Common myeloid progenitor, CD34-positive (primary cell): Measurements from ENCODE around the gene C4orf17.

Source experiments
- CTCF ChIA-PET: fragments of 350-600 bp; sonication (Branson Sonifier 250); formaldehyde crosslinking; loops from one replicate; lab custom pipeline; 2021; ENCODE audit warnings: antibody characterized with exemption; lab: Charles Lee
- POLR2A ChIA-PET: fragments of 350-600 bp; sonication (Branson Sonifier 250); formaldehyde crosslinking; loops from one replicate; lab custom pipeline; 2021; ENCODE audit warnings: antibody characterized with exemption; lab: Charles Lee
- DNase-seq, 3 donors: peaks; one replicate each; pipeline versions ENCODE4 v3.0.0 to v3.0.0-alpha.2; 2013
- H3K27ac ChIP-seq, 2 experiments: 1 replicate in 1 of 2; 2 replicates in 1 of 2; pipeline ENCODE4 v1.7.0; 2013; ENCODE audit warnings: inconsistent platforms in 2 of 2, low read length in 2 of 2, mild to moderate bottlenecking in 2 of 2, low read depth in 1 of 2, moderate library complexity in 1 of 2; ENCODE audit not compliant: severe bottlenecking in 2 of 2, insufficient read depth in 1 of 2, poor library complexity in 1 of 2
- H3K27me3 ChIP-seq, 5 experiments: replicated peaks in 2 of 5; 1 replicate in 3 of 5; 2 replicates in 2 of 5; pipeline versions ENCODE4 v1.6.1 to v1.7.0; 2013; ENCODE audit warnings: low read length in 4 of 5, mild to moderate bottlenecking in 2 of 5, moderate library complexity in 2 of 5, inconsistent platforms in 1 of 5; ENCODE audit not compliant: insufficient read depth in 5 of 5, control insufficient read depth in 4 of 5
- H3K36me3 ChIP-seq, 4 experiments: 1 replicate in 2 of 4; 2 replicates in 2 of 4; pipeline versions ENCODE4 v1.6.1 to v1.7.0; 2013; ENCODE audit warnings: low read length in 3 of 4, control low read depth in 1 of 4, mild to moderate bottlenecking in 1 of 4; ENCODE audit not compliant: control insufficient read depth in 4 of 4, insufficient read depth in 4 of 4
- H3K4me1 ChIP-seq, 4 experiments: 1 replicate in 3 of 4; 2 replicates in 1 of 4; pipeline versions ENCODE4 v1.6.1 to v1.7.1; 2013; ENCODE audit warnings: low read length in 3 of 4, mild to moderate bottlenecking in 3 of 4, control low read depth in 1 of 4, inconsistent platforms in 1 of 4, moderate library complexity in 1 of 4; ENCODE audit not compliant: control insufficient read depth in 4 of 4, insufficient read depth in 4 of 4; ENCODE audit errors: control extremely low read depth in 1 of 4
- H3K4me3 ChIP-seq, 7 experiments: 1 replicate in 4 of 7; 2 replicates in 3 of 7; pipeline versions ENCODE4 v1.5.1 to v1.7.0; 2013; ENCODE audit warnings: mild to moderate bottlenecking in 7 of 7, low read length in 6 of 7, moderate library complexity in 6 of 7, inconsistent platforms in 2 of 7, low read depth in 2 of 7, control low read depth in 1 of 7; ENCODE audit not compliant: insufficient read depth in 4 of 7, control insufficient read depth in 1 of 7; ENCODE audit errors: extremely low read depth in 1 of 7
- H3K9me3 ChIP-seq, 5 experiments: 1 replicate in 4 of 5; 2 replicates in 1 of 5; pipeline versions ENCODE4 v1.6.1 to v1.7.1; 2013; ENCODE audit warnings: low read length in 4 of 5, mild to moderate bottlenecking in 2 of 5, inconsistent platforms in 1 of 5, low read depth in 1 of 5, moderate library complexity in 1 of 5; ENCODE audit not compliant: control insufficient read depth in 4 of 5, insufficient read depth in 2 of 5; ENCODE audit errors: control extremely low read depth in 1 of 5
- whole genome bisulfite sequencing: methylation state at CpG from one replicate; pipeline ENCODE4 v1.1.5; 2013; ENCODE audit not compliant: insufficient coverage; 5-methylcytosine and 5-hydroxymethylcytosine counted together

Gene C4orf17

GRCh38 chr4:99564921-99565320 lies 54.1 kb downstream of the C4orf17 start:
- POLR2A ChIA-PET, result no interaction called here
- CTCF ChIA-PET, result interaction anchor here (0.8 kb wide), 1 partner anchor 243 kb away, joined by 3 read pairs; no protein-coding TSS in a partner anchor

GRCh38 chr4:99571883-99572282 lies 61.1 kb downstream of the C4orf17 start:
- Histone ChIP-seq H3K36me3 (no peaks in the 10 kb centered on the region), H3K27ac (no peak overlapping the region), H3K27me3 (peaks cover 0 to 12% (median 5%) of the 10 kb centered on the region in 5 experiments), H3K4me1 (no peaks in the 10 kb centered on the region), H3K4me3 (no peak overlapping the region), H3K9me3 (no peaks in the 10 kb centered on the region)
- ChIA-PET CTCF (interaction anchor here (1.7 kb wide), 1 partner anchor 237 kb away, joined by 7 read pairs; no protein-coding TSS in a partner anchor), POLR2A (no interaction called here)
- no peak for DNase-seq
- no CpG with 5 or more reads among the region's 1 CpG for WGBS

More at GRCh38 chr4:99564921-99565320, 54.1 kb downstream of the C4orf17 start:
- Histone ChIP-seq H3K27ac (no peak overlapping the region), H3K36me3 (no peaks in the 10 kb centered on the region), H3K4me3 (no peak overlapping the region), H3K4me1 (peaks cover 0 to 10% (median 8%) of the 10 kb centered on the region in 4 experiments), H3K27me3 (peaks cover 0 to 8% (median 6%) of the 10 kb centered on the region in 5 experiments), H3K9me3 (no peaks in the 10 kb centered on the region)
- DNase-seq, result no peak

- H3K36me3 ChIP-seq, result no peaks in the 10 kb centered on the region
- ChIA-PET CTCF (interaction anchor here (0.9 to 1.4 kb wide), 2 partner anchors 228 to 236 kb away, joined by 3 read pairs; no protein-coding TSS in a partner anchor), POLR2A (no interaction called here)
- H3K27ac ChIP-seq, result no peak overlapping the region
- 100% methylated on average over 2 of the region's 6 CpGs for WGBS
- no peak for DNase-seq
- H3K9me3 ChIP-seq, result no peaks in the 10 kb centered on the region
- H3K27me3 ChIP-seq, result peaks cover 0 to 7% (median 5%) of the 10 kb centered on the region in 5 experiments
- no peak overlapping the region for H3K4me3 ChIP-seq
- H3K4me1 ChIP-seq, result no peaks in the 10 kb centered on the region
Observed at GRCh38 chr4:99572527-99573240, 61.9 kb downstream of the C4orf17 start.

- Histone ChIP-seq H3K4me3 (no peak overlapping the region), H3K27ac (no peak overlapping the region), H3K36me3 (no peaks in the 10 kb centered on the region), H3K4me1 (no peaks in the 10 kb centered on the region), H3K9me3 (no peaks in the 10 kb centered on the region), H3K27me3 (peaks cover 0 to 7% (median 3%) of the 10 kb centered on the region in 5 experiments)
- no CpG with 5 or more reads among the region's 1 CpG for WGBS
- CTCF ChIA-PET, result interaction anchor here (0.7 to 1.4 kb wide), 3 partner anchors 10 to 235 kb away, joined by 3 read pairs; partner anchors contain the start of gene TRMT10A
- POLR2A ChIA-PET, result no interaction called here
- DNase-seq, result no peak
Observed at GRCh38 chr4:99573735-99574368, 63.0 kb downstream of the C4orf17 start.

GRCh38 chr4:99574530-99575324 lies 63.9 kb downstream of the C4orf17 start, which contains the start of gene MTTP:
TSS of gene MTTP (plus strand) at chr4:99574824. CDS start at chr4:99574910, 86 bp downstream.
- no peak within 1 kb of the TSS for H3K4me3 ChIP-seq
- H3K27ac ChIP-seq, result no peak within 1 kb of the TSS
- H3K27me3 ChIP-seq, result peaks cover 0 to 5% (median 2%) of the 10 kb centered on the region in 5 experiments
- ChIA-PET CTCF (no interaction called here), POLR2A (interaction anchor here (0.6 kb wide), 1 partner anchor 145 kb away, joined by 3 read pairs; no protein-coding TSS in a partner anchor)
- no peaks in the 10 kb centered on the region for H3K9me3 ChIP-seq
- H3K4me1 ChIP-seq, result no peaks in the 10 kb centered on the region
- no peaks in the 10 kb centered on the region for H3K36me3 ChIP-seq
- 89% methylated on average over 1 of the region's 3 CpGs for WGBS
- DNase-seq, result no peak

- Histone ChIP-seq H3K27me3 (peaks cover 0 to 11% (median 0%) of the 10 kb centered on the region in 5 experiments), H3K9me3 (no peaks in the 10 kb centered on the region), H3K27ac (no peak overlapping the region), H3K36me3 (no peaks in the 10 kb centered on the region), H3K4me1 (no peaks in the 10 kb centered on the region), H3K4me3 (no peak overlapping the region)
- DNase-seq, result no peak
- ChIA-PET POLR2A (no interaction called here), CTCF (no interaction called here)
- 93% methylated on average over 2 of the region's 2 CpGs for WGBS
Observed at GRCh38 chr4:99578714-99579113, 67.9 kb downstream of the C4orf17 start.
